GM12801 (cell line): ENCODE data around the gene DEDD2.

ENCODE experiments used
- TF ChIP-seq, protein P1 (sequence below): IDR thresholded peaks from one replicate; pipeline ENCODE4 v1.5.1; 2011; ENCODE audit warnings: control low read depth; ENCODE audit not compliant: insufficient read length; ENCODE audit errors: extremely low read depth

The DEDD2 gene, protein sequence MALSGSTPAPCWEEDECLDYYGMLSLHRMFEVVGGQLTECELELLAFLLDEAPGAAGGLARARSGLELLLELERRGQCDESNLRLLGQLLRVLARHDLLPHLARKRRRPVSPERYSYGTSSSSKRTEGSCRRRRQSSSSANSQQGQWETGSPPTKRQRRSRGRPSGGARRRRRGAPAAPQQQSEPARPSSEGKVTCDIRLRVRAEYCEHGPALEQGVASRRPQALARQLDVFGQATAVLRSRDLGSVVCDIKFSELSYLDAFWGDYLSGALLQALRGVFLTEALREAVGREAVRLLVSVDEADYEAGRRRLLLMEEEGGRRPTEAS

DNA sequence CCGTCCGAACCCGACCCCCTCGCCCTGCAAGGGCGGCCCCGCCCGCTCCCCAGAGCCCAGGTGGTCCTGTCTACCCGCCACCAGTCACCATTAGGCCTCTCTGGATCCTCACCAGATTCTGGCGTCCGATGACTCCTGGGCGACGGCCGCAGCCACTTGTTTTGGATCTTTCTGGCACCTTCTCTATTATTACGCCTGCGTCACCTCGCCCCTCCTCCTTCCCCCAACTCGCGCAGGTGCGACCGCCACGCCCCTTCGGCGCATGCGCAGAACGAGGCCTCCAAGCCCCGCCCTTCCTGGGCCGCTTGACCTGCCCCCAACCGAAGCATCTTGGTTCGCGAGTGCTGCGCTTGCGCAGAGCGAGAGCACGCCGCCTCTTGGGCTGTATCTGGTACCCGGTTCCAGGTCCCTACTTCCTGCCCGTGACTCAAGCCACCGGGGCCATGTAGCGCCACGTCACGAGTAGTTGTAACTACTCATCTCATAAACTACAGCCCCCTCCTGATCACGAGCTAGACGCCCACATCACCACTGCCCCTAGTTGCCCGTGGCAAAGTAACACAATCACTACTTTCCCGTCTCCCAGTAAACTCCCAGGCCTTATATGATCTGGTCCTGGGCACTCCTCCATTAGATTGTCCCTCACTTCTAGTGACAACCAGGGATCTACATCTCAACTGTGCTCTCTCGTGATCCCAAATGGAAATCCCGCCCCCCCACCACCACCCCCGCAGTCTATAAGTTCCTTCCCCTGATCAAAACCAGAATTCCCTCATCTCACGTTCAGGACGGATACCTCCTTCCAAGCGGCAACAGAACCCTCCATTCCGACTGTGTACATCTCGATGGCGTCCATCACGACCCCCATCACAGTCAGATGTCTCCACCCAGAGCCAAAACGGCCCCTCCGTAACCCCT, at the start of gene DEDD2:
TSS of gene DEDD2 (minus strand) at position 158 of the 918 bp plus-strand sequence. CDS start 670 bp downstream, outside the sequence.
- TF ChIP-seq, protein P1, sequence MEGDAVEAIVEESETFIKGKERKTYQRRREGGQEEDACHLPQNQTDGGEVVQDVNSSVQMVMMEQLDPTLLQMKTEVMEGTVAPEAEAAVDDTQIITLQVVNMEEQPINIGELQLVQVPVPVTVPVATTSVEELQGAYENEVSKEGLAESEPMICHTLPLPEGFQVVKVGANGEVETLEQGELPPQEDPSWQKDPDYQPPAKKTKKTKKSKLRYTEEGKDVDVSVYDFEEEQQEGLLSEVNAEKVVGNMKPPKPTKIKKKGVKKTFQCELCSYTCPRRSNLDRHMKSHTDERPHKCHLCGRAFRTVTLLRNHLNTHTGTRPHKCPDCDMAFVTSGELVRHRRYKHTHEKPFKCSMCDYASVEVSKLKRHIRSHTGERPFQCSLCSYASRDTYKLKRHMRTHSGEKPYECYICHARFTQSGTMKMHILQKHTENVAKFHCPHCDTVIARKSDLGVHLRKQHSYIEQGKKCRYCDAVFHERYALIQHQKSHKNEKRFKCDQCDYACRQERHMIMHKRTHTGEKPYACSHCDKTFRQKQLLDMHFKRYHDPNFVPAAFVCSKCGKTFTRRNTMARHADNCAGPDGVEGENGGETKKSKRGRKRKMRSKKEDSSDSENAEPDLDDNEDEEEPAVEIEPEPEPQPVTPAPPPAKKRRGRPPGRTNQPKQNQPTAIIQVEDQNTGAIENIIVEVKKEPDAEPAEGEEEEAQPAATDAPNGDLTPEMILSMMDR, result no peak

DNA sequence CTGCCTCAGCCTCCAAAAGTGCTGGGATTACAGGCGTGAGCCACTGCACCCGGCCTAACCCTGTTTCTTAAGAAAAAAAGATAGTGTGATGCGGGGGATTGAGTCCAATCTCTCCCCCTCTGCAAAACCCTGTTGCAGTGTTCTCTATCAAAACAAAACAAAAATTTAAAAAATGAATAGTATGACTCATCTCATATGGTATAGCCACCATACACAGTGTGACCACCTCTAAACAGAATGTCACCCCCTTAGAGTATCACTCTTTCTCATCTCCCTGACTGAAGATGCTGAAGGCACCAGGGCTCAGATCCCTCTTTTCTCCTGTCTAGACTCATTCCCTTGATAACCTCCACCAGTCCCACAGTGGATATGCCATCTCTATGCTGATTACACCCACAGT, 44.3 kb upstream of the DEDD2 start:
- TF ChIP-seq, protein P1, result no peak

DNA sequence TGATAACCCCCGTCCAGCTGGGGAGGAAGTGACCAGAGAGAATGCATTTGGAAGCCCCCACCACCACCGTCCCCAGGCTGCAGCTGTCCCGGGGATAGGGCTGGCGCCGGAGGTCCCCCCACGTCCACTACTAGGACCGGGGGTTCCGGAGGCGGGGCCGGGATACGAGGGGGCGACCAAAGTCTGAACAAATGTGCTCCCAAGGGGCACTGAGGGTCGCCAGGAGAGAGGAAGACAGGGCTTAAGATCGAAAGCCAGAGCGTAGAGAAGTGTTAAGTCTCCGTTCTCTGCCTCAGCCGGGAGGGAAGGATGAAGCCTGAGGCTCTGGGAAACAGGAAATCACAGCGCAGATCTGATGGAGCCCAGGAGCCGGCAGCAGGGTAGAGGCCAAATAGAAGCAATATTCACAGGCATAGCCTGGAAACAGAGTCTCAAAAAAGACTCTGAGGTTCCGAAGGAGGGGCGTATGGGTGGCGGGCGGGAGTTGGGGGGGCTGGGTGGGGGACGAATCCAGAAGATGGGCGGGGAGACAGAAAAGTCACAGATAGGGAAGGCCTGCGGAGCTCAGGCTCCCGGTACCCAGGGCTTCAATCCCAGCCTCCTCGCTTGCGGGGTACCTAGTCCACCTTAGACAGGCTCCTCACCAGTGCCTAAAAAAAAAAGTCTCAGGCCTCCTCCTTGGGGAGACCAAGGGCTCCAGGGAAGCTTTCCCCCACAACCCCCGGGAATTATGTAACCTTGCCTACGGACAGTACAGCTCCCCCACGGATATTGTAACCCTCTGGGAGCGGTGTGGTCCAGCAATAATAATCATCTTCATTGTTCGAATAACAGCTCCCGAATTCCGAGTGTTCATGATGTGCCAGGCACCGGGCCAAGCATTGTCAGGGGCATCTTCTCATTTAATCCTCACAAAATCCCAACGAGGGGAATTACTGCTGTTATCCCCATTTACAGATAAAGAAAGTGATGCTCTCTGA, 38.6 kb upstream of the DEDD2 start:
- TF ChIP-seq, protein P1, result no peak

DNA sequence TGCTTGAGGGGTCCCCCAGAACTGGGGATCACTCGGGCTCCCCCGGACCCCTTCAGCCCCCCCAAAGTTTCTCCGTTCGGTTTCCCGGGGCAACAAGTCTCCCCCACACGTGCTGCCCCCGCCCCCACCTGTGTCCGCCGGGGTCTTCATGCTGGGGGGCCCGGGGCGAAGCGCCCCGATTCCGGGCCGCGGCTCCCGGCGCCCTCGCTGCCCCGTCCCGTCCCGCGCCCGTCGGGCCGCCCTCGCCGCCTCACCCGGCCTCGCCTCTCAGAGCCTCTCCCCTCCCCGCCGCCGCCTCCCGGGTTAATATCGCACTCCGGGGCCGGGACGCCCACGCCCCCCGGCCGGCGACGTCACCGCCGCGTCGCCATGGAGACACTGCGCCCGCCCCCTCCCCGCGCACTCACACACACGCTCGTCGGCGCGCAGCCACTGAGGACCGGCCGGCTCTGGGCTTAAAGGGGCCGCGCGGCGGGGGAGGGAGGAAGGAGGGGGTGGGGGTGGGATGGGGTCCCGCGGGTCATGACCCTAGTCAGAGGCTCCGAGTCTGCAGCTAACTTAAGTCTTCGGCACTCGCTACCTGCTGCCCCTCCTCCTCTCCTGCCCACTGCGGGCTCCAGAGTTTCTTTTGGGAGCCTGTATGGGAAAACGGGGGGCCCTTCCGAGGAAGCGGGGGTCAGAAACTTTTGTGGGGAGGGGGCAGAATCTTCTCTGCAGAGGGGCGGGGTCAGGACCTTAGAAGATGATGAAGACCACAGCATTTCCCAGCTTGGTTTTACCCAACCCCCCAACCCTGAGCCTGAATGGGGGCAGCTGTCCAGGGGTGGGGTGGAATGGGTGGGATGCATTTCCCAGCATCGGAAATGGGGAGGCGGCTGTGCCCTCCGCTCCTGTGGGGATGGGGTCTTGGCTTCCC, 37.6 kb upstream of the DEDD2 start, which contains the start of gene ERF:
TSS of gene ERF (minus strand) at position 279 of the 916 bp plus-strand sequence. CDS start at position 150, 129 bp downstream.
- TF ChIP-seq, protein P1, result no peak

DNA sequence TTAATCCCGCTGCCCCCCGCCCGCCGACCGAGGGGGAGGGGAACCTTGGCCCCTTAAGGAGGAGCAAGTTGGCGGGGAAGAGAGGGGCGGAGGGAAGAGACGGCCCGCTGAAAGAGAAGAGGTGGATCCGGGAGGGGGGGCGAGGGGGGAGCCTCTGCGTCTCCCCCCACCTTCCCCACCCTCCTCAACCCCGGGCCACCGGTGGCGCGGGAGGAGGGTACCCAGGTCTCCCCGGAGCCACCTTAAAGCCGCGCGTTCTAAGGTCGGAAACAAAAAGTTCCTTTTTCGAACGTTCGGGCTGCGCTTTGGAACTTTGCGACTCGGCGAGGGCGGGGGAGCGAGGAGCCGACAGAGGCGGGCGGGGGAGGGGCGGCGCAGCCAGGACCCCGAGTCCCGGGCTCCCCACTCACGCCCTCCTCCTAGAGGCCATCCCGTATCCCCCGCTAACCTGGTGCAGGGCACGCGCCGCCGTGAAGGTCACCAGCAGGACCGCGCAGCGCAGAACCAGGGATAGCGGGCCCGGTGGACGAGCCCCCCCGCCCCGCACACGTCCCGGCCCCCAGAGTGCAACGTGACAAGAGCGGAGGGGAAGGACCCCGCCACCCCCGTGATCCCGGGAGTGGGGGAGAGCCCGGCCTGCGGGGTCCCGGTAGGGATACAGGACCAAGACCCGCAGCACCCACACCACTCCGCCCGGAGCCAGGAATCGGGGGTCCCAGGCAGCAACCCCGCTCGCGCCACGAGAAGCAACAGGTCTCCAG, 36.8 kb upstream of the DEDD2 start:
- TF ChIP-seq, protein P1, result no peak
